Activated T-helper 9 cell treated with anti-CD3 and anti-CD28 coated beads, Interleukin-2, amount 50 U/mL, for 16 hours (primary cell): ENCODE measurements around the gene GABRG3.

Experiments
- DNase-seq: peaks from one replicate; pipeline ENCODE4 v3.0.0-alpha.2; 2020; ENCODE audit warnings: low read depth

The GABRG3 gene

GRCh38 chr15:27506752-27507151 is 535.8 kb downstream of the GABRG3 start:
- no peak for DNase-seq

GRCh38 chr15:27509014-27509413 is 538.0 kb downstream of the GABRG3 start:
- no peak for DNase-seq

GRCh38 chr15:27512281-27513001 is 541.5 kb downstream of the GABRG3 start:
- no peak for DNase-seq

- DNase-seq, result no peak
These were observed 543.5 kb downstream of the GABRG3 start for GRCh38 chr15:27514526-27514925.

- no peak for DNase-seq
These were observed 556.6 kb downstream of the GABRG3 start for GRCh38 chr15:27527490-27528067.

- no peak for DNase-seq
These were observed 558.4 kb downstream of the GABRG3 start for GRCh38 chr15:27529399-27529798.

- no peak for DNase-seq
These were observed 560.0 kb downstream of the GABRG3 start for GRCh38 chr15:27530994-27531393.

GRCh38 chr15:27532358-27532757 is 561.4 kb downstream of the GABRG3 start:
- no peak for DNase-seq

GRCh38 chr15:27535445-27536129 is 564.6 kb downstream of the GABRG3 start:
- DNase-seq, result no peak

- no peak for DNase-seq
These were observed 567.3 kb downstream of the GABRG3 start for GRCh38 chr15:27538325-27538724.

- DNase-seq, result no peak
These were observed 570.6 kb downstream of the GABRG3 start for GRCh38 chr15:27541581-27541980.

- DNase-seq, result no peak
These were observed 574.7 kb downstream of the GABRG3 start for GRCh38 chr15:27545494-27546255.

GRCh38 chr15:27549746-27550145 is 578.8 kb downstream of the GABRG3 start:
- DNase-seq, result no peak

GRCh38 chr15:27550635-27551034 is 579.7 kb downstream of the GABRG3 start:
- DNase-seq, result no peak

- DNase-seq, result no peak
These were observed 590.8 kb downstream of the GABRG3 start for GRCh38 chr15:27561816-27562215.

GRCh38 chr15:27563765-27564370 is 592.9 kb downstream of the GABRG3 start:
- no peak for DNase-seq

GRCh38 chr15:27564656-27565055 is 593.7 kb downstream of the GABRG3 start:
- DNase-seq, result no peak

- no peak for DNase-seq
These were observed 599.8 kb downstream of the GABRG3 start for GRCh38 chr15:27570746-27571145.

GRCh38 chr15:27573805-27574485 is 603.0 kb downstream of the GABRG3 start:
- DNase-seq, result no peak

GRCh38 chr15:27574541-27575054 is 603.6 kb downstream of the GABRG3 start:
- no peak for DNase-seq

- no peak for DNase-seq
These were observed 604.5 kb downstream of the GABRG3 start for GRCh38 chr15:27575521-27575920.
